Measurements from ENCODE around the gene ASPG.

Gene ASPG

DNA sequence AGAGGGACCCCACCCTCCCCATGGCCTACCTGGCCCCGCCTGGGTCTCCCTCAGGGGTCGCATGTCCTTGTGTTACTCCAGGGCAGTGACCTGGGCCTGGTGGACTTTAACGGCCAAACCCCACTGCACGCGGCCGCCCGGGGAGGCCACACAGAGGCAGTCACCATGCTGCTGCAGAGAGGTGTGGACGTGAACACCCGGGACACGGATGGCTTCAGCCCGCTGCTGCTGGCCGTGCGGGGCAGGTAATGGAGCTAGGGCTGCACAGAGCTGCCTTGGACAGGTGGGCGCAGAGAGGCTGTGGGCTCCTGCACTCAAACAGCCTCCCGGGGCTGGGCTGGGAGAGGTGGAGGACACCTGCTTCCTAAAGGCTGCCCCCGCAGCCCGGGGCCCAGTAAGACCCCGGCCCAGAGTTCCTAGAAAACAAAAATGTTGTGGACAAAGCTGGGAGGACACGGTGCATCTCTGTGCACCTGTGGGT is 21.6 kb downstream of the ASPG start:
- no peak for DNase-seq

DNA sequence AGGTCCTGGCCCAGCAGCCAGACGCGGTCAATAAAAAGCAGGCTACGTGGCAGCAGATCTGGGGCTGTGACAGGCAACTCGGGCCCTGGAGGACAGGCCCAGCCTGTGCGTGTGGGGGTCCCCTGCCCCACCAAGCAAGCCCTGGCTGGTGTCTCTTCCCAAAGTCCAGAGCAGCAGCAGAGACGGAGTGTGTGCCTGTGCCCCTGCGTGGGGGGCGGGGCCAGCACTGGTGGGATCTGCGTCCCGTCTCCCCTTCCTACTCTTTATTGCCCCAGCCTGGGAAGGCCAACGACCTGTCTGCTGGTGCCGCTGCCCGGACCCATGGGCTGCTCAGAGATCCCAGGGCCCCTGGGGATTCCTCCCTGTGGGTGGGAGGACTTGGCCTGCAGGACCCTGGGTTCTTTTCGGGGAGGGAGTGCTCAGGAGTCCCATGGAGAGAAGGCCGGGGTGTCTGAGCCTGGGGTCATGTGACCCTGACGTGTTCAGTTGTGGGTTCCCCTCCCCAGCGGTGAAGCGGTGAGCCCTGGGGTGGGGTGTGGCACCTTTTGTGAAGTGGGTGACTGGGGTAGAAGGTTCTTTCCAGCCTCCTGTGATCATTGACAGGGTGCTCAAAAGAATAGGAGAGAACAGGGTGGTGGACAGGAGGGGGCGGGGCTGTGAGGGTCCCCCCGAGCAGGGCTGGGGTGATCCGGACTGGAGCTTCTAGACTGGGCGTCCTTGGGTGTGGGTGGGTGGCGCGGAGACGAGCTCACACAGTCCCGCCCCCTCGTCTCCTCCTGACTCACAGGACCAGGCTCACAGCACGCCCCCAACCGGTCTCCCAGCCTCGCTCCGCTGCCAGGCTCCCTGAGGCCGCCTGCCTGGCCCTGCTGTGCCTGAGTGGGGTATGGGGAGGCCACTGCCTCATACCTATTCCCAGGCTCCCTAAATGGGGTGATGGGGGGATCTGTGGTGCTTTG is 22.4 kb downstream of the ASPG start:
- no peak for DNase-seq

DNA sequence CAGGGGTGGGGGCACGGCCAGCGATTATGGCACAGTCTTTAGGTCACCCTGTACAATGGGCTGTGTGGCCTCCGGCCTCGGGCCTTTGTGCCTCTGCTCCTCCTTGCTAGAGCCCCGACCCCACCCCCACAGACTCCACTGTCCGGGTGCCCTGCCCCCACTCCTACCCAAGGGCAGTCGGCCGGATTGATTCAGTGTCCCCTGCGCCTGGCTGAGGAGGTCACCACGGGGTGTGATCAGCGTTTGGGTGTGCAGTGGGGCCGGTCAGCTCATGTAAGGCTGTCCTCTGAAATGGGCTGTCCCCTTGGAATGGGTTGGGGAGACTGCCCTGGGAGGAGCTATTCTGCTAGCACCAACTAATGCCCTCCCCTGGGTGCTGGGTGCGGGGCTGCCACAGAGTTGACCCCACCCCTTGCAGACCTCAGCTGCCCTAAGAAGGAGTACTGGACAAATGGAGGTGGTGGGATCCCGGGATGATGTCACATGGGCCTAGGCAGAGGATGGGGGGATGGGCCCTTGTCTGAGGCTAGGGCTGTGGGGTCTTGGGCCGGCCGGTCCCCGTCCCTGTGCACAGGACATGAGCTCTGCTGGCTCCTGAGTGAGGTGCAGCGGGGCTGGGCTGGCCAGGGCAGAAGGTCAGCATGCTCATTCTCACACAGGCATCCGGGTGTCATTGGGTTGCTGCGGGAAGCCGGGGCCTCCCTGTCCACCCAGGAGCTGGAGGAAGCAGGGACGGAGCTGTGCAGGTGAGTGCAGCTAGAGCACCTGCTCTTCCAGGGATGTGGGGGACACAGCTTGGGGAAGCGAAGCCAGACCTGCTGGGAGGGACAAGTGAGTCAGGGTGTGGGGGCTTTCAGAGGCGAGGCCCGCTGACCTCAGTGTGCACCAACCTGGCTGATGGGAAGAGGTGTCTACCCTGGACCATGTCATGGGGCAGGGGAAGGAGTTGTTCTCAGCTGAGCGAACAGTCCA is 23.4 kb downstream of the ASPG start:
- DNase-seq: no peak

DNA sequence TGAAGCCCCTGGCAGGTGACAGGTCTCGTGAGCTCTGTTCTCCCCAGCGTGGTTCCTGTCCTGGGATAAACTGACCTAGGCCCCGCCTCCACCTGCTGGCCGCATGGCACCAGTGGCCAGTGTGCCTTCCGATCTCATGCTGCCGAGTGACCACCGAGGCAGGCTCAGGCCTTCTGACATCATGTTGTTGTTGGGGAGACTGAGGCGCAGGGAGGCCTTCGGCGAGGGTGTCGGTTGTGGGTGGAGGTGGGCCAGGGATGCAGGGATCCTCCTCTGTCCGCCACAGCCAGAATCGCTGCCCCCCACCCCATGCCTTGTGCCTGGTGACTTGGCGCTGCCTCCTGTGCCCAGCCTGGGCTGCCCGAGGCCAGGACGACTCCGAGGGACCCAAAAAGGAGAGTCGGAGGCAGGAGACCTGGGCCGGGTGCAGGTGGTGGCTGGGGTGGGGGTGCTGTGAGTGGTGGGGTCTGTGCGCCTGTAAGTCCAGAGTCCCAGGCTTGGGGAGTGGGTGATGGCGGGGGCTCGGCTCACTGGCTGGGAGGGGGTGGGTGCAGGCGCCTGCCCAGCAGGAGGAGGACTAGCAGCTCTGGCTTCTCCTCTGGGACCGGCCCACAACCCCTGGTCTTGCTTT is 24.3 kb downstream of the ASPG start:
- no peak for DNase-seq

DNA sequence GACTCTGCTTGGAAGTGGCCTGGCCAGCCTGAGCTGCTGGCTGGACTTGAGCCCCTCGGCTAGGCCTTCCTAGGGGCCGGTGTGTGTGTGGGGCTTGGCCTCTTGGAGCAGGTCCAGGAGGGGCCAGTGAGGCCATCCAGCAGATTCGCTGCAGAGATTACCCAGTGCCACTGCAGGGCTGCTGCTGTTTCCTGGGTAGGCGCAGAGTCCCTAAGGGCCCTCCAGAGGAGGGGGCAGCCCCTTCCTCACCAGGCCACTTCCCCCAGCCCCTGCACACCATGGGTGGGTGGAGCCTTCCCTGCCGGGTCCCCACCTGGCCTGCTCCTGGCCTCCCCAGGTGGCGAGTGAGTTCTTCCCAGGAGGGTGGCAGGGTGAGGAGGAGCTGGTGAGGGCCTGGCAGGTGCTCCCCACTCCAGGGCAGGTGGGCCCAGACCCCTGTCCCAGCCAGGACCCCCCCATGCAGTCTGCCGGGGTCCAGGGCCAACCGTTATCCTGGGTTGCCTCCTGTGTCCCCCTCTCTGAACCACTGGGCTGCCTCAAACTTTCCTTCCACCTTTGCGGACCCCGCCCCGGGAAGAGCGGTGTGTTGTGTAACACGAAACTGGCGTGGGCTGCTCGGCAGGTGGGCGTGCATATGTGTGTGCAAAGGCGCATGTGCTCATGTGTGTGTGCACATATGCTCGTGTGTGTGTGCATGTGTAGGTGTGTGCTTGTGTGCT is 25.1 kb downstream of the ASPG start:
- DNase-seq: no peak

DNA sequence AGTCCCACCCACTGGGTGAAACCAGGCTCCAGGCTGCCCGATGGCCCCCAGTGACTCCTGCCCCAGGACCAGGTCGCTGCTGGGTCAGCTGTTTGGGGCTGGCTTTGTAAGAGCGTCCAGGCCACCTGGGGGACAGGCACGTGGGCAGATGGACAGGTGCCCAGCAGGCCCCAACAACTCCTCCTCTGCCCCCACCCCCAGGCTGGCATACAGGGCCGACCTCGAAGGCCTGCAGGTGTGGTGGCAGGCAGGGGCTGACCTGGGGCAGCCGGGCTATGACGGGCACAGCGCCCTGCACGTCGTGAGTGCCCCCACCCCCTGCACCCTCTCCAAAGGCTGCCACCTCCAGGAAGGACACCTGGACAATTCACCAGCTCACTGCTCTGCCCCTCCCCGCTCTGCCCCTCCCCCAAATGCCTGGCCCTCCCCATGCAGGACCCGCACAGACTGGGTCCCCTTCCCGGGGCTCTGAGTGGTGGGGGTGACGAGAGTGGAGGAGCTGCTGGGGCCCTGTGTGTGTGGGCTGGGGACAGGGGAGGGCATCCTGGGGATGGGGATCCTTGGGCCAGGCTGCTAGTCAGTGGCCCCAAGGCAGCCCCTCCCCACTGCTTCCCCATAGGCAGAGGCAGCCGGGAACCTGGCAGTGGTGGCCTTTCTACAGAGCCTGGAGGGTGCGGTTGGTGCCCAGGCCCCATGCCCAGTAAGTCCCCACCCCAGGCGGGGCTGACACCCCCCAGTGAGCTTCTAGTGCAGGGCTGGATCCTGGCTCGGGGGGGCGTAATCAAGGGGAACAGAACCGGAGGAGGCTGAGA is 26.0 kb downstream of the ASPG start:
- no peak for DNase-seq

DNA sequence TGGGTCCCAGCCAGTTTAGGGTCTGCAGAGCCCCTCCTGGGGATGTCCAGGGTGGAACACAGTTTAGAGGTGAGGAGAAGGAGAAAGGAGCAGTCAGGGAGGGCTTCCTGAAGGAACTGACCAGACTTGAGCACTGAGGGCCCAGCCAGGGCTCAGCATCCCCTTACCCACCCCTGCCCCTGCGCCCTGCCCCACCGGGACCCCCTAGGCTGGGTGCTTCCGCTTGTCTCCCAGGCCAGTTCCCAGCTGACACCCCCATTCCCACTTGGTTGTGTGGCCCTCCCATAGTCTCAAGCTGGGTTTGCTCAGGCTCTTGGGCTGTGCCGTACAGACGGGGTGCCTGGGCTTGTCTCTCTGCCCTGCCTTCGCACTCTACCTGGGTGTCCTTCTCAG is 26.6 kb downstream of the ASPG start:
- DNase-seq: no peak

DNA sequence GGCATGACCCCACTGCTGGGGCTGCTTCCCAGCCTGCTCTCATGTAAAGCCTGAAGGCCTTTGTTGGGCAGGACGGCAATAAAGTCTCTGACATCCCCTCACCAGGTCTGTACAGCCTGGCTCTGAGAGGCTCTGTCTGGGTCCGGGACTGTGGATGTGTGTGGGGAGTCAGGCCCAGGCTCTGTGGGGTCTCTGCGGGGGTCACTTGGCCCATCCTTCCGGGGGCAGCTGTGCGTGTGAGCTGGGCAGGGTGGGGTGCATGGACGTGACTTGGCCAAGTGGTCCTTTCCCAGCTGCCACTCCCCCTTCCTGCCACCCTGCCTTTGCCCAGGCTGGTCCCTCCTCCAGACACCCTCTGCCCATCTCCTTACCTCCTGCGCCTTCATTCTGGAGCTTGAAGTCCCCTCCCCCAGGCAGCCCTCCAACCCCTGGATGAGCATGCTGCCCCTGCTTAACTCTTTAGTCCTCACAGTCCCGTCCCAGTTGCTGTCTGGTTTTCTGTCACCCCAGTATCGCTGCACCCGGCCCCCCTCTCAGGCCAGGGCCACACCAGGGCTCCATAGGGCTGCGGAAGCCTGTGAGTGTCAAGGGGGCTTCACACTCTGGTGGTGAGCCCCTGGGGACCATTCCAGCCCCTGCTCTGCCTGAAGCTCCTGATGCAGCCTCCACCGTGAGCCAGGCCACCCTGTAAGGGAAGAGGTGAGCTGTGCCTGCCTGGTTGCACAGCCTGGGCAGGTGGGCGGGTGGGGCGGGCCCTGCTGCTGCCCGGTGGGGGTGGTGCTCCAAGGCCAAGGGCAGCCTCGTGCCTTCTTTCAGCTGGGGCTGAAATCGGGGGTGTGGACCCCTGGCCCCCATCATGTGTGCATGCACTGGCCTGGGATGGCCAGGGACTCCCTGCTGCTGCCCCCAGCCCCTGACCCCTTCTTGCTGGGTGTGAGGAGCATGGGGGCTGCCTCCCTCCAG is 27.4 kb downstream of the ASPG start:
- DNase-seq: no peak

DNA sequence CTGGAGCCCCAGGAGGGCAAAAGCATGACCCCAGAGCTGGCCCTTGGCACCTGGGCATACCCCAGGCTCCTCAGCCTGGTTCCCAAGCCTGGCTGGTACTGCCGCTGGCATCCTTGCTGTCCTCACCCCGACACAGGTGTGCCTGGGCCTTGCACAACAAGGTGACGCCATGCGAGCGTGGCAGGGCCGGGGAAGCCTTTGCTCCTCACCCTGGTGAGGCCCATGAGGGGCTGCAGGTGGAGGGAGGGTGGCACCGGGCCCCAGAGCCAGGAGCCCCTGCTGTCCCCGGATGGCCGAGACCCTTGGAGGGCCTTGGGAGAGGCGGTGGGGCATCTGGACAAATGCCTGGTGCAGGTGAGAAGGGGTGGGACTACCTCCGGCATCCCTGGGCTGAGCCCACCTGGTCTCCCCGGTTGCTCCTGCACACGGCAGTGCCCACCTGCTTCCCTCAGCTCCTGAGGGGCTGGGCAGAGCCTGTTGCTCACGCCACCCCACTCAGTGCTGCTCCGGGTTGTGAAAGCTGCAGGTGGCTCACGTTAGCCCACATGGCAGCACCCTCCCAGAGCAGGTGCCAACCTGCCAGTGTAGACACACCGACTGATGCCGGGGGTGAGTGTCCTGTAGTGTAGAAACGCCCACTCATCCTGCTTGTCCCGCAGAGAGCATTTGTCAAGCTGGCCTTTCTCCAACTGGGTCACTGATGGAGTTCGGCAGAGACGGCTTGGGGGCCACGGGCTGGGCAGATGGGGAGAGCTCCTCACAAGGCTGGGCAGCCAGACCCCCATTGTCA is 28.3 kb downstream of the ASPG start:
- DNase-seq: no peak

DNA sequence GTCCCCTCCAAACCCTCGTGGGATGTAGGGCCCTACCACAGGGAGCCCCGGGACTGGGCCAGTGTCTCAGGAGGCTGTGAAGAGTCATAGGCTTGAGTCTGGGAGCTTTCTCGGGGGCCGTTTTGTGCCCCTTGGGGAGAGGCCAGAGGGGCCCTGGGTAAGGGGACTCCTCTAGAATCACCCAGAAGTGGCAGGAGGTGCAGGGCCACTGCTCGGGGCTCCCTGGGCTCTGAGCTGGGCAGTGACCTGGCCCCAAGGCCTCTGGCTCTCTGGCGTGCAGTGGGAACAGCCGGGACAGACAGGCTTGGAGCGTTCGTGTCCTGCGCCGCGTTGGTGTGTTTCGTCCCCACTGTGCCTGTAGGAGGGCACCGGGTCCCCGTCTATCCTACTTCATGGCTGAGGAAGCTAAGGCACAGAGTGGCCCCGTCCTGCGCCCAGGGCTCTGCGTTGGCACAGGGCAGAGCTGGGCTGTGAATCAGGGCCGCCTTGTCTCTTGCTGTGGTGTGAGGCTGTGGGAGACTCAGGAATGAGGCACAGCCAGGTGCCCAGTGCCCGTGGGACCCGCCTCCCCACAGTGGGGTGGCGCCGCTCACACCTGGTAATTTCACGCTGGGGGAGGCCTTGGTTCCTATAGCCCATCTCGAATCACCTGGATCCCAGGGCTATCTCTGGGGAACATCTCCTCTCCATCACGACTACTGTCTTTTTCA is 29.1 kb downstream of the ASPG start:
- DNase-seq: no peak

DNA sequence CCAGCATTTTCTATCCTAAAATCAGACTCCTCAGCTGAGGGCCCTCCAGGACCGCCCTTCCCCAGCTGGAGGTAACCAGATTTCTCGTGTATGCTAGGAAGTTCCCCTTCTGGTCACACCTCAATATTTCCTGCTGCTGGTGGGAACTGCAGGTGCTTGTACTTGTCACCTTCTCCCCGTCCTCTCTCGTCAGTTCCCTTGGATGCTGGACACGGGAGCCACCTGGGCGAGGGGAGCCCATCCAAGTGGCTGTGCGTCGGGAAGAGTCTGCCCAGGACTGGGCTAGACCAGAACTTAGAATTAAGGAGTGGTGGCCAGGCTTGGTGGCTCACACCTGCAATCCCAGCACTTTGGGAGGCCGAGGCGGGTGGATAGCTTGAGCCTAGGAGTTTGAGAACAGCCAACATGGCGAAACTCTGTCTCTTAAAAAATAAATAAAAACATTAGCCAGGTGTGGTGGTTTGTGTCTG is 29.7 kb downstream of the ASPG start:
- no peak for DNase-seq

DNA sequence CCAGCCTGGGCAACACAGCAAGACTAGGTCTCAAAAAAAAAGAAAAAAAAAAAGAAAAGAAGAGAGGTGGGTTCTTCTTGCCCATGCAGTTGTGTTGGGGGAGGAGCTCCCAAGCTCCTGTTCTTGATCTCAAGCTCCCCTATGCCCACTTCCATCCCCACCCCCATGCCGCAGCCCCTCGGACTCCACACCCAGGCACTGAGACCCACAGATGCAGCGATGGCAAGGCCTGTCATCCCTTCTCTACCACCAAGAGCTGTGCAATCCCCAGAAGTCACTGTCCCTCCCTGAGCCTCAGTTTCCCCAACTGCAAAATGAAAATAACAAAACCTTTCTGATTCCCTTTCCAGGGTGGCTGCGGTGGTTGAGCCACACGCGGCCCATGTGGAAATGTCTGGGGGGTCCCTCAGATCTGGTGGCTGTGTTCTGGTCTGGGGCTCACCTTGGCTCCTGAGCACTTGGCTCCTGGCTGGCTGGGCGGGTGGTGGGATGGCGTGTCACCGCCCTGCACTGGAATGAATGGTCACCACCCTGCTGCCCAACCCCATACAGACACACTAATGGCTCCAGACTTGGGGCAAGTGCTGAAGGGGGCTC is 30.3 kb downstream of the ASPG start:
- no peak for DNase-seq

DNA sequence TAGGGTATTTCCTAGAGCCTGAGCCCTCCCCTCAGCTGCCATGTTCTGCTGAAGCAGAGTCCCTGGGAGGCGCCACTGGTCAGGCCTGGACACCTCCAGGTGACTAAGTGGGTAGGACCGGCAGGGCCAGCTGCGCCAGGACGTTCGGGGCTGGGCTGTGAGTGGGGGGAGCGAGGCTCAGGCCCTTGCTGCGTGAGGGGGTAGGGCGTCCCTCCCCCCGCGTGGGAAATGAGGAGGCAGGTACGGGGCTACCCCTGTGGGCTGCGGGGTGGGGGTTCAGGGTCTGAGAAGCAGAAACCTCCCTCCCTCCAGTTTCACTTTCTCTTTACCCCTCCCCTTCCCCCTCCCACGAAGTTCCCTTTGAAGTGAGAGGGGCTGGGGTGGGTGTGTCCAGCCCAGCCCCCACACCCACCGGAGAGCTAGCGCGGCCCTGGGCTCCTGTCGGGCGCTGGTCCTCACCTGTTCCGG is 30.8 kb downstream of the ASPG start:
- no peak for DNase-seq

DNA sequence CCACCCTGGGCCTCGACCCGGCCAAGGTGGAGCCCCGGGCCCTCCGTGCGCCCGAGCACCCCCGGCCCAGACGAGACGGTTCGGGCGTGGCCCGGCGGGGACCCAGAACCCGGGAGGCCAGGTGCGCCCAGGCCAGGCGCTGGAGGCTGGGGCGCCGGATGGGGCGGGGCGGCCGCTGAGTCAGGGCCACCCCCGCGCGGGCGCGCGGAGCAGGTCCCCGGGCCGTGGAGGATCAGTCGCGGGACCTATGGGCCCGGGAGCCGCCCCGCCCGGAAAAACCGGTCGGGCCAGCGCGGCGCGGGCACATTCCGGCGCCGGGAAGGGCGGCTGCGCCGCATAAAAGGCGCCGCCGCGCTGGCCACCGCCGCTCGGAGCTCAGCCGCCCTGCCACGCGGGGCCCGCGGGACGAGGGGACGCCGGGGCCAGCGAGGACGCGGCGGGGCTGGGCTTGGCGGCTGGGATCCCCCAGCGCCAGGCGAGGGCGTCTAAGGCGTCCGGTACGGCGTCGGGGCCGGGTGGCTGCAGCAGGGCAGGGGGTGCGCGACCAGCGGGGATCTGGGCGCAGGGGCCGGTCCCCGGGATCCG is 31.3 kb downstream of the ASPG start:
- DNase-seq: no peak

DNA sequence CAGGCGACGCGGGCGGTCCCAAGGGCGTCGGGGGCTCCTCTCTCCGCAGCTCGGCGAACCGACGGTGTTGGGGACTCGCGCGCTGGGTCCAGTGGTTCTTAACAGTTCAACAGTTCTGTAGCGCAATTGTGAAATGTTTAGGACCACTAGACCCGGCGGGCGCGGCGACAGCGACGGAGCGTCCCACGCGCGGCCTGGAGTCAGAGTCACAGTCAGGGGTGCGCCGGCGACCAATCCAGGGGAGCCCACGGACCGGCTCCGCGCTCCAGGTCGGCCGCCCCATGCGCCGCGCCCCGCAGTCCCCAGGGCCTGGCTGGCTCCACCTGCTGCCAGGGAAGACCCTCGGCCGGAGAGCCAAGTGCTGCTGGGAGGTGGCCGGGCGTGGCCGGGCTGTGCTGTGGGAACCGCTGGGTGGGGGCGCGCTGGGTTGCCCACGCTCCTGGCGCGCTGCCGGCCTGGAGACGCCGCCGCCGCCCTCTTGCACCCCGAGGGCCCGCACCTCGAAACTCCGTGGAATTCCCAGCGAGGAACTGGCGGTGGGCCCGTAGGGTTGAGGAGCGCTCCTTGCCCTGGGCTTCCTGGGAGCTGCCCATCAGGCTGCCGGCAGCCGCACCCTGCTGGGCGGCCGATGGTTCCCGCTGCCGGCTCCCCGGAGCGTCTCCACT is 32.0 kb downstream of the ASPG start:
- no peak for DNase-seq

DNA sequence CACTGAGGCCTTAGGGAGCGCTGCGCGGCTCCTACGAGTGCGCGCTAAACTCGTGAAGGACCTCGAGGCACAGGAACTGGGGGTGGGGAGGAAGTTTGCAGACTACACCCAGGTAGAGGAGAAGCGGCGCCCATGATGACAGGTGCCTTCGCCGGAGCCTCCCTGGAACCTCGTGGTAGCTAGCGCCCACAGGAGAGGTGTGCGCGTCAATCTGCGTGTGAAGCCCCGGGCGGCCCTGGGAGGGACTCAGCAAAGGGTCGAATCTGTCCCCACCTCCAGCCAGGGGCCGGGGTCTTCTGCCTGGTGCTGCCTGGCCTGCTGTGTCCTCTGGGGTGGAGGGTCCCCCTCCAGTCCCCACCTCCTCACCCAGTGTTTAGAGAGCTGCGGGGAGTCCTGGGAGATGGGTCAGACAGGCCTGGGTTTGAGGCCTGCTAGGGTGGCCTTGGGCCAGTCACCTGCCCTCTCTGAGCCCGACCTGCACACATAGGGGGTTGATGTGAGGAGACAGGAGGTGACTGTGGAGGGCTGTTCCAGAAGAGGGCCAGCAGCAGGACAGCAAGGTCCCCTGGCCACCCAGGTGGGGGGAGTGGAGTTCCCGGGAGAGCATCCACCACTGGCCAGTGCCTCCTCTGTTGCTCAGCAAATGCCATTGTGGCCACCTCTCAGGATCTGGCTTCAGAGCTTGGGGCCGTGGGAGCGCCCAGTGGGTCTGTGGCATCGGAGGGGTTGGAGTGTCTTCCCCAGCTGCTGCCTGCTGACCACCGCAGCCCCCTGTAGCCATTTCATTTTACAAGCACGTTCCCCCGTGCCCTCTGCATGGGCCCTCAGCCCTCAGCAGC is 32.7 kb downstream of the ASPG start:
- no peak for DNase-seq
